ENCODE results near the gene MTHFD1L. TPM values are rescaled to one million over a fixed set of nuclear protein-coding genes. Genes with fewer than 3 reads are reported as not detected.
A peak's percentile ranks its signal among the peaks of the same experiment; 100 is the strongest.

The MTHFD1L gene
- polyA plus RNA-seq, 2 of the 4 experiments (the other 2 are of a cell fraction), result 27.2 to 63.2 TPM

GRCh38 chr6:151067684-151068596 lies 202.4 kb downstream of the MTHFD1L start (continued):
- TF ChIP-seq PHF8 (IDR thresholded peaks at IDR 0.05; ENCODE audit: borderline replicate concordance, low read depth) (no peak), FOXS1 (CRISPR knock-in tag; IDR thresholded peaks at IDR 0.05) (peak; percentile 59; the same call in 1 of the 2 replicates), HMGXB4 (CRISPR knock-in tag; IDR thresholded peaks at IDR 0.05; ENCODE audit: borderline replicate concordance) (no peak), HES2 (IDR thresholded peaks at IDR 0.05) (no peak; the same call in 1 of the 2 replicates), HOXB13 (CRISPR knock-in tag; IDR thresholded peaks at IDR 0.05; ENCODE audit: low read depth) (0 out of 2 replicates have a peak, but pooled peaks have one; percentile 36), NPAS2 (CRISPR knock-in tag; IDR thresholded peaks at IDR 0.05; ENCODE audit: borderline replicate concordance) (no peak), JUN (IDR thresholded peaks at IDR 0.05) (peak; percentile 98), BCL3 (IDR thresholded peaks at IDR 0.05) (peak; percentile 97), PBX3 (IDR thresholded peaks at IDR 0.05) (no peak), EHF (CRISPR knock-in tag; IDR thresholded peaks at IDR 0.05) (peak; percentile 51; the same call in 1 of the 2 replicates), GATA3 (IDR thresholded peaks at IDR 0.05; ENCODE audit: borderline replicate concordance) (peak; percentile 96; the same call in 1 of the 2 replicates), ZC3H11A (IDR thresholded peaks at IDR 0.05) (no peak), HEYL (CRISPR knock-in tag; IDR thresholded peaks at IDR 0.05) (0 out of 2 replicates have a peak, but pooled peaks have one; percentile 16)

- POLR2A ChIA-PET, result interaction anchor here (0.6 to 1.8 kb wide), 9 partner anchors 9 to 322 kb away, joined by 3 to 8 read pairs (median 4); partner anchors contain the start of gene AKAP12
- H3K4me2 ChIP-seq, result peak overlapping the region; percentile 79
- DNase-seq (ENCODE audit: low read depth in 1 of 2, low spot score in 1 of 2) (no peak), FAIRE-seq (no peak), ATAC-seq (no peak)
- CTCF ChIA-PET, result interaction anchor here (0.7 to 7.5 kb wide), 4 partner anchors 8 to 256 kb away, joined by 3 to 43 read pairs (median 8); no protein-coding TSS in a partner anchor
- WGBS (ENCODE audit: missing lambda C conversion rate), result 32% methylated on average over 6 of the region's 6 CpGs
- peak overlapping the region; percentile 90 to 98 for H3K27ac ChIP-seq
- H3K4me3 ChIP-seq, result 0 out of 3 replicates have a peak overlapping the region, but pooled peaks have one; percentile 6
- no peaks in the 10 kb centered on the region for H3K9me3 ChIP-seq
- peaks cover 53% of the 10 kb centered on the region for H3K4me1 ChIP-seq
- TF ChIP-seq CHD2 (IDR thresholded peaks at IDR 0.05; ENCODE audit: low read length, partially characterized antibody), result no peak
- no peak for TF ChIP-seq KDM5A (IDR thresholded peaks at IDR 0.05)
- peak; percentile 46; the same call in 1 of the 2 replicates for TF ChIP-seq HOXB5 (CRISPR knock-in tag; IDR thresholded peaks at IDR 0.05)
- TF ChIP-seq ATOH8 (CRISPR knock-in tag; IDR thresholded peaks at IDR 0.05; ENCODE audit: low read depth), result peak; percentile 12; the same call in 1 of the 2 replicates
- 0 out of 2 replicates have a peak, but pooled peaks have one; percentile 35 for TF ChIP-seq HOXA7 (CRISPR knock-in tag; IDR thresholded peaks at IDR 0.05)
- 0 out of 2 replicates have a peak, but pooled peaks have one; percentile 27 for TF ChIP-seq EHF (CRISPR knock-in tag; IDR thresholded peaks at IDR 0.05)
- 0 out of 2 replicates have a peak, but pooled peaks have one; percentile 15 for TF ChIP-seq FOSB (CRISPR knock-in tag; IDR thresholded peaks at IDR 0.05)
Measured at GRCh38 chr6:151068761-151069312, 203.3 kb downstream of the MTHFD1L start.
